ENCODE measurements around the gene PDIK1L. TPM values are rescaled to one million over a fixed set of nuclear protein-coding genes. Genes with fewer than 3 reads are reported as not detected.
A peak's percentile ranks its signal among the peaks of the same experiment; 100 is the strongest.

Gene PDIK1L
- total and polyA plus RNA-seq, 9 of the 15 experiments (the other 6 are each of a cell fraction or from before 2014, with no cell fraction given), result 12.8 to 30.2 (median 21.5) TPM

DNA sequence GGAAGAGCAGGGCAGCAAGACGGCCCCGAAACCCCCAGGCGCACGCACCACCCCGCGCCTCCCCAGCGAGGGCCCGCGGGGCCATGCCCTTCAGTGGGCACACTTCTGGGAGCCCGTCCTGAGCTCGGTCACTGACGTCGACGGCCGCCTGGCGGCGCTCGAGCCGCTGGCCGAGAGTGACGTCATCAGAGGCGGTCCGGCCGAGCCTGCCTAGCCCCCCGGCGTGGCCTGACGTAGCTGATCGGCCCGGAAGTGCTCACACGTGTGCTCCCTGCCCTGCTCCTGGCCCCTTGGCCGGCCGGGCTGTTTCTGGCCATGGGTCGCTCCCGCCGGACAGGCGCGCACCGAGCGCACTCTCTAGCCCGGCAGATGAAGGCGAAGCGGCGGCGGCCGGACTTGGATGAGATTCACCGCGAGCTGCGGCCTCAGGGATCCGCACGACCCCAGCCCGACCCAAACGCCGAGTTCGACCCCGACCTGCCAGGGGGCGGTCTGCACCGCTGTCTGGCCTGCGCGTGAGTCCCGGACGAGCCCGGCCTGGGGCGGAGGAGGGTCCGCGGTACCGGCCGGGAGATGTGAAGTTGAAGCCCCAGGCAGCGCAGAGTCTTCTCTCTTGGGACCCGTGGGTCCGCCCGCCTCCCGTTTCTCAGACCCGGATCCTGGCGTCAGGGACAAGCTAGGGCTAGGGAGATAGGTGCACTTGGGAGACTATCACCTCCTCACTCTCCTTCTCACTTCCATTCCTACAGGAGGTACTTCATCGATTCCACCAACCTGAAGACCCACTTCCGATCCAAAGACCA is 58.2 kb downstream of the PDIK1L start, which contains the start of gene ZNF593 (continued):
- peak; percentile 89 for TF ChIP-seq CTCFL (IDR thresholded peaks at IDR 0.05; ENCODE audit: borderline replicate concordance, insufficient read depth, low read depth, low read length, poor library complexity, severe bottlenecking)
- TF ChIP-seq HNRNPLL (IDR thresholded peaks at IDR 0.05; ENCODE audit: low read depth, low read length, poor library complexity, severe bottlenecking), result no peak
- no peak for TF ChIP-seq RBM39 (optimal IDR thresholded peaks at IDR 0.05; ENCODE audit: low read depth, low read length)
- TF ChIP-seq THRAP3 (IDR thresholded peaks at IDR 0.05; ENCODE audit: borderline replicate concordance), result no peak
- no peak for TF ChIP-seq MAFG (tag; conservative IDR thresholded peaks at IDR 0.05)
- TF ChIP-seq L3MBTL2 (IDR thresholded peaks at IDR 0.05), result peak; percentile 81
- peak; percentile 66; the same call in 1 of the 2 replicates for TF ChIP-seq ZNF766 (CRISPR knock-in tag; conservative IDR thresholded peaks at IDR 0.05)
- no peak for TF ChIP-seq ZNF717 (CRISPR knock-in tag; IDR thresholded peaks at IDR 0.05)
- no peak for TF ChIP-seq TAF15 (IDR thresholded peaks at IDR 0.05; ENCODE audit: low read depth, low read length)
- TF ChIP-seq DACH1 (IDR thresholded peaks at IDR 0.05; ENCODE audit: partially characterized antibody), result peak; percentile 55
- TF ChIP-seq SFPQ (IDR thresholded peaks at IDR 0.05; ENCODE audit: low read depth, low read length), result no peak
- TF ChIP-seq NR3C1 (CRISPR knock-in tag; IDR thresholded peaks at IDR 0.05), result peak; percentile 81; the same call in 1 of the 2 replicates
- no peak for TF ChIP-seq ZNF785 (CRISPR knock-in tag; IDR thresholded peaks at IDR 0.05)
- no peak for TF ChIP-seq TCFL5 (CRISPR knock-in tag; conservative IDR thresholded peaks at IDR 0.05)
- TF ChIP-seq HES1 (IDR thresholded peaks at IDR 0.05; ENCODE audit: low read depth), result no peak
- TF ChIP-seq ZNF165 (CRISPR knock-in tag; IDR thresholded peaks at IDR 0.05; ENCODE audit: borderline replicate concordance), result no peak
- TF ChIP-seq, protein P1, sequence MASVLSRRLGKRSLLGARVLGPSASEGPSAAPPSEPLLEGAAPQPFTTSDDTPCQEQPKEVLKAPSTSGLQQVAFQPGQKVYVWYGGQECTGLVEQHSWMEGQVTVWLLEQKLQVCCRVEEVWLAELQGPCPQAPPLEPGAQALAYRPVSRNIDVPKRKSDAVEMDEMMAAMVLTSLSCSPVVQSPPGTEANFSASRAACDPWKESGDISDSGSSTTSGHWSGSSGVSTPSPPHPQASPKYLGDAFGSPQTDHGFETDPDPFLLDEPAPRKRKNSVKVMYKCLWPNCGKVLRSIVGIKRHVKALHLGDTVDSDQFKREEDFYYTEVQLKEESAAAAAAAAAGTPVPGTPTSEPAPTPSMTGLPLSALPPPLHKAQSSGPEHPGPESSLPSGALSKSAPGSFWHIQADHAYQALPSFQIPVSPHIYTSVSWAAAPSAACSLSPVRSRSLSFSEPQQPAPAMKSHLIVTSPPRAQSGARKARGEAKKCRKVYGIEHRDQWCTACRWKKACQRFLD (CRISPR knock-in tag; IDR thresholded peaks at IDR 0.05), result peak; percentile 88
- TF ChIP-seq, protein P2, sequence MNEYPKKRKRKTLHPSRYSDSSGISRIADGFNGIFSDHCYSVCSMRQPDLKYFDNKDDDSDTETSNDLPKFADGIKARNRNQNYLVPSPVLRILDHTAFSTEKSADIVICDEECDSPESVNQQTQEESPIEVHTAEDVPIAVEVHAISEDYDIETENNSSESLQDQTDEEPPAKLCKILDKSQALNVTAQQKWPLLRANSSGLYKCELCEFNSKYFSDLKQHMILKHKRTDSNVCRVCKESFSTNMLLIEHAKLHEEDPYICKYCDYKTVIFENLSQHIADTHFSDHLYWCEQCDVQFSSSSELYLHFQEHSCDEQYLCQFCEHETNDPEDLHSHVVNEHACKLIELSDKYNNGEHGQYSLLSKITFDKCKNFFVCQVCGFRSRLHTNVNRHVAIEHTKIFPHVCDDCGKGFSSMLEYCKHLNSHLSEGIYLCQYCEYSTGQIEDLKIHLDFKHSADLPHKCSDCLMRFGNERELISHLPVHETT (CRISPR knock-in tag; conservative IDR thresholded peaks at IDR 0.05 in 1 of 2, IDR thresholded peaks at IDR 0.05 in 1 of 2), result peak in 1 of 2 experiments; percentile 71; a peak in 1 of 4 replicates
